HL-60 (cell line): ENCODE measurements around the gene CRYZL1.

Source experiments
- GABPA ChIP-seq: IDR thresholded peaks from 2 replicates; pipeline ENCODE4 v1.6.1; 2012; ENCODE audit warnings: low read depth
- TF ChIP-seq, protein P1 (sequence below): IDR thresholded peaks from one replicate; pipeline ENCODE4 v1.5.1; 2011; ENCODE audit warnings: low read length, control low read depth, inconsistent platforms; ENCODE audit not compliant: insufficient read depth
- TF ChIP-seq, protein P2 (sequence below): IDR thresholded peaks from 2 replicates; pipeline ENCODE4 v1.6.1; 2012; ENCODE audit warnings: low read depth; ENCODE audit not compliant: insufficient replicate concordance

DNA sequence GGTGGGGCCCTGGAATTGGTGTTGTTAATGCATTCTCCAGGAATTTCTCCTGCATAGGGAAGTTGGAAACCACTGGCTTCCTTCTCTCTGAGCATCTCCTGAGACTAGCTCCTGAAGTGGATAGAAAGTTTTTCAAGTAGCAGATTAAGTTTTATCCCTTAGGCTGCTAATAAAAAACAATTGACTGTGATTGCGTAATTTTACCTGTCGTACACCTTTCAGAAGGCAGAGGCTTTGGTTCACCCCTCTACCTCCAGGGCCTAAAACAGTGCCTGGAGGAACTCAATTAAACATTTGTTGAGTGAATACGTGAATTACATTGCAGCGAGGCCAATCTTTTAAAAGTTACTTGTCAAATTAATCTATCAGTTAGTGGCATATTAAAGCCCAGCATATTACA, 4.2 kb upstream of the CRYZL1 start:
- TF ChIP-seq, protein P1, sequence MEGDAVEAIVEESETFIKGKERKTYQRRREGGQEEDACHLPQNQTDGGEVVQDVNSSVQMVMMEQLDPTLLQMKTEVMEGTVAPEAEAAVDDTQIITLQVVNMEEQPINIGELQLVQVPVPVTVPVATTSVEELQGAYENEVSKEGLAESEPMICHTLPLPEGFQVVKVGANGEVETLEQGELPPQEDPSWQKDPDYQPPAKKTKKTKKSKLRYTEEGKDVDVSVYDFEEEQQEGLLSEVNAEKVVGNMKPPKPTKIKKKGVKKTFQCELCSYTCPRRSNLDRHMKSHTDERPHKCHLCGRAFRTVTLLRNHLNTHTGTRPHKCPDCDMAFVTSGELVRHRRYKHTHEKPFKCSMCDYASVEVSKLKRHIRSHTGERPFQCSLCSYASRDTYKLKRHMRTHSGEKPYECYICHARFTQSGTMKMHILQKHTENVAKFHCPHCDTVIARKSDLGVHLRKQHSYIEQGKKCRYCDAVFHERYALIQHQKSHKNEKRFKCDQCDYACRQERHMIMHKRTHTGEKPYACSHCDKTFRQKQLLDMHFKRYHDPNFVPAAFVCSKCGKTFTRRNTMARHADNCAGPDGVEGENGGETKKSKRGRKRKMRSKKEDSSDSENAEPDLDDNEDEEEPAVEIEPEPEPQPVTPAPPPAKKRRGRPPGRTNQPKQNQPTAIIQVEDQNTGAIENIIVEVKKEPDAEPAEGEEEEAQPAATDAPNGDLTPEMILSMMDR: no peak
- TF ChIP-seq, protein P2, sequence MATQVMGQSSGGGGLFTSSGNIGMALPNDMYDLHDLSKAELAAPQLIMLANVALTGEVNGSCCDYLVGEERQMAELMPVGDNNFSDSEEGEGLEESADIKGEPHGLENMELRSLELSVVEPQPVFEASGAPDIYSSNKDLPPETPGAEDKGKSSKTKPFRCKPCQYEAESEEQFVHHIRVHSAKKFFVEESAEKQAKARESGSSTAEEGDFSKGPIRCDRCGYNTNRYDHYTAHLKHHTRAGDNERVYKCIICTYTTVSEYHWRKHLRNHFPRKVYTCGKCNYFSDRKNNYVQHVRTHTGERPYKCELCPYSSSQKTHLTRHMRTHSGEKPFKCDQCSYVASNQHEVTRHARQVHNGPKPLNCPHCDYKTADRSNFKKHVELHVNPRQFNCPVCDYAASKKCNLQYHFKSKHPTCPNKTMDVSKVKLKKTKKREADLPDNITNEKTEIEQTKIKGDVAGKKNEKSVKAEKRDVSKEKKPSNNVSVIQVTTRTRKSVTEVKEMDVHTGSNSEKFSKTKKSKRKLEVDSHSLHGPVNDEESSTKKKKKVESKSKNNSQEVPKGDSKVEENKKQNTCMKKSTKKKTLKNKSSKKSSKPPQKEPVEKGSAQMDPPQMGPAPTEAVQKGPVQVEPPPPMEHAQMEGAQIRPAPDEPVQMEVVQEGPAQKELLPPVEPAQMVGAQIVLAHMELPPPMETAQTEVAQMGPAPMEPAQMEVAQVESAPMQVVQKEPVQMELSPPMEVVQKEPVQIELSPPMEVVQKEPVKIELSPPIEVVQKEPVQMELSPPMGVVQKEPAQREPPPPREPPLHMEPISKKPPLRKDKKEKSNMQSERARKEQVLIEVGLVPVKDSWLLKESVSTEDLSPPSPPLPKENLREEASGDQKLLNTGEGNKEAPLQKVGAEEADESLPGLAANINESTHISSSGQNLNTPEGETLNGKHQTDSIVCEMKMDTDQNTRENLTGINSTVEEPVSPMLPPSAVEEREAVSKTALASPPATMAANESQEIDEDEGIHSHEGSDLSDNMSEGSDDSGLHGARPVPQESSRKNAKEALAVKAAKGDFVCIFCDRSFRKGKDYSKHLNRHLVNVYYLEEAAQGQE: no peak
- no peak for TF ChIP-seq GABPA
